Natural killer cell (primary cell): ENCODE measurements around the gene SMARCAL1. TPM values are rescaled to one million over a fixed set of nuclear protein-coding genes. Genes with fewer than 3 reads are reported as not detected.
"Not testable (repeated sequence)": the region's sequence is repeated elsewhere in the genome, so short reads cannot be mapped to it uniquely, and the experiment has no call there.

Source experiments
- ATAC-seq, 3 donors: fragments of 150-1000 bp in 2 of 3; fragments of 200-7000 bp in 1 of 3; cut with Tn5 transposase; 1 replicate in 1 of 3; 2 replicates in 2 of 3; pipeline ENCODE4 v1.10.0; 2021; ENCODE audit warnings: mild to moderate bottlenecking in 2 of 3, moderate library complexity in 2 of 3
- DNase-seq, 2 donors: peaks; one replicate each; pipeline versions ENCODE4 v3.0.0 to v3.0.0-alpha.2; 2013 to 2021; ENCODE audit warnings: mixed read lengths in 1 of 2
- H3K27ac ChIP-seq: one replicate; pipeline ENCODE4 v1.5.1; 2013; ENCODE audit warnings: mild to moderate bottlenecking, low read length
- H3K27me3 ChIP-seq: one replicate; pipeline ENCODE4 v1.6.1; 2013; ENCODE audit warnings: low read length; ENCODE audit not compliant: control insufficient read depth, insufficient read depth
- H3K36me3 ChIP-seq: one replicate; pipeline ENCODE4 v1.6.1; 2013; ENCODE audit warnings: low read length; ENCODE audit not compliant: control insufficient read depth, insufficient read depth
- H3K4me1 ChIP-seq: one replicate; pipeline ENCODE4 v1.6.1; 2013; ENCODE audit warnings: low read length; ENCODE audit not compliant: control insufficient read depth, insufficient read depth
- H3K4me3 ChIP-seq: one replicate; pipeline ENCODE4 v1.5.1; 2013; ENCODE audit warnings: low read length
- H3K9me3 ChIP-seq: one replicate; pipeline ENCODE4 v1.6.1; 2013; ENCODE audit warnings: low read length; ENCODE audit not compliant: control insufficient read depth, insufficient read depth
- H3K27ac Mint-ChIP-seq, 2 donors: one replicate each; pipeline ENCODE4 v1.8.0; 2022; ENCODE audit warnings: mild to moderate bottlenecking in 2 of 2, mixed read lengths in 2 of 2, moderate library complexity in 1 of 2
- H3K27me3 Mint-ChIP-seq, 2 donors: one replicate each; pipeline ENCODE4 v1.8.0; 2022; ENCODE audit warnings: low read depth in 2 of 2, mixed read lengths in 2 of 2
- H3K36me3 Mint-ChIP-seq: one replicate; pipeline ENCODE4 v1.8.0; 2022; ENCODE audit warnings: mixed read lengths
- H3K4me1 Mint-ChIP-seq, 2 donors: one replicate each; pipeline ENCODE4 v1.8.0; 2022; ENCODE audit warnings: mixed read lengths in 2 of 2
- H3K4me3 Mint-ChIP-seq: one replicate; pipeline ENCODE4 v1.8.0; 2022; ENCODE audit warnings: mild to moderate bottlenecking, moderate library complexity, mixed read lengths
- H3K9me3 Mint-ChIP-seq, 2 donors: one replicate each; pipeline ENCODE4 v1.8.0; 2022; ENCODE audit warnings: mixed read lengths in 2 of 2
- WGBS: methylation state at CpG from one replicate; pipeline ENCODE4 v1.1.7; 2013; ENCODE audit warnings: missing lambda C conversion rate; ENCODE audit not compliant: insufficient coverage; 5-methylcytosine and 5-hydroxymethylcytosine counted together
- intact Hi-C: fragments of 100-400 bp; cut with micrococcal nuclease; formaldehyde crosslinking; loops from one replicate; pipeline ENCODE4 v1.14.2; 2022
- total RNA-seq, 4 donors: library from RNA; stranded (reverse); fragments of 120-200 nt in 1 of 4; gene quantifications; one replicate each; pipeline versions ENCODE4 v1.2.3 to v1.2.4, GENCODE V29; 2013 to 2022
- TF ChIP-seq, protein P1 (sequence below): fragments of 200-600 bp; IDR thresholded peaks from one replicate; pipeline ENCODE4 v1.8.0; 2022; ENCODE audit warnings: antibody characterized with exemption

The SMARCAL1 gene
- total RNA-seq, 3 donors from 2014 or later (not counting 1 experiment from before 2014, with no cell fraction given), result 18.7 to 25.6 (median 22.8) TPM

DNA sequence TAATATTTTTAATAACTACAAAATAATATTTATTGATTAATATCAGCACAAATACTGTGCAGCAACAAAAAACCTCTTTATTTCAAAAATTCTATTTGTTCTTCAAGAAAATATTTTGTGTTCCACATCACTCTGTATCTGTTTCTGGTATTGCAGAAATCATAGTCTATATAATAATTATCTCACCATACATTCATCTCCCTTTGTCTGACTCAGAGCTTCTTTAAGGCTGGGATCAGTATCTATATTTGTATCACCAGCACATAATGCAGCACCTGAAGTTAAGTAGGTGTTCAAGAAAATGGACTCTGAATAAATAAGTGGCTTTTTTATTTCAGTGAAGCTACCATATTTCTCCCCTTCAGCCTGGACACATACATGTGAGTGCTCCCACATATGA lies 38.4 kb upstream of the SMARCAL1 start:
- intact Hi-C loops, result no loop called here

DNA sequence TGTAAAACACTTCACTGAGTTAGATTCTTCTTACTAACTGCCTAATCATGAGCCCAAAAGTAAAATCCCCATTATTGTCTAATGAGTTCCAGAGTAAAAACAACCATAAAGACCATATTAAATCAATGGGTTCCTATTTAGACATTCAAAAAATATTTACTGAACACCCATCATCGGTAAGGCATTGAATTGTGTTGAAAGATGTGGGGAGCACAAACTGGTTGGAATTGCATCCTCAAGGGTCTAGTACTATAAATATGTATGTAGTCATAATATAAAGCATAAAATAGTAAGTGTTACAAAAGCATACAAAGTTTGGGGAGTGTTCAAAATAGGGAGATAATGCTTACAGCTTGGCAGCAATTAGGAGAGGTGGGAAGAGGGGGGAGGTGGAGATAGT lies 37.0 kb upstream of the SMARCAL1 start:
- no peak for DNase-seq
- peaks cover 16% of the 10 kb centered on the region for H3K4me1 ChIP-seq
- ATAC-seq, result no peak
- H3K4me1 Mint-ChIP-seq, result peaks cover 8 to 21% of the 10 kb centered on the region in 2 donors
- peaks cover 34 to 44% of the 10 kb centered on the region in 2 donors for H3K27me3 Mint-ChIP-seq
- no peak overlapping the region for H3K4me3 ChIP-seq
- peaks cover 3% of the 10 kb centered on the region for H3K9me3 ChIP-seq
- H3K36me3 ChIP-seq, result no peaks in the 10 kb centered on the region
- intact Hi-C loops, result no loop called here
- H3K36me3 Mint-ChIP-seq, result no peaks in the 10 kb centered on the region
- H3K27me3 ChIP-seq, result peaks cover 19% of the 10 kb centered on the region
- H3K9me3 Mint-ChIP-seq, result no peaks in the 10 kb centered on the region
- TF ChIP-seq, protein P1, sequence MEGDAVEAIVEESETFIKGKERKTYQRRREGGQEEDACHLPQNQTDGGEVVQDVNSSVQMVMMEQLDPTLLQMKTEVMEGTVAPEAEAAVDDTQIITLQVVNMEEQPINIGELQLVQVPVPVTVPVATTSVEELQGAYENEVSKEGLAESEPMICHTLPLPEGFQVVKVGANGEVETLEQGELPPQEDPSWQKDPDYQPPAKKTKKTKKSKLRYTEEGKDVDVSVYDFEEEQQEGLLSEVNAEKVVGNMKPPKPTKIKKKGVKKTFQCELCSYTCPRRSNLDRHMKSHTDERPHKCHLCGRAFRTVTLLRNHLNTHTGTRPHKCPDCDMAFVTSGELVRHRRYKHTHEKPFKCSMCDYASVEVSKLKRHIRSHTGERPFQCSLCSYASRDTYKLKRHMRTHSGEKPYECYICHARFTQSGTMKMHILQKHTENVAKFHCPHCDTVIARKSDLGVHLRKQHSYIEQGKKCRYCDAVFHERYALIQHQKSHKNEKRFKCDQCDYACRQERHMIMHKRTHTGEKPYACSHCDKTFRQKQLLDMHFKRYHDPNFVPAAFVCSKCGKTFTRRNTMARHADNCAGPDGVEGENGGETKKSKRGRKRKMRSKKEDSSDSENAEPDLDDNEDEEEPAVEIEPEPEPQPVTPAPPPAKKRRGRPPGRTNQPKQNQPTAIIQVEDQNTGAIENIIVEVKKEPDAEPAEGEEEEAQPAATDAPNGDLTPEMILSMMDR, result no peak
- no peak overlapping the region for H3K4me3 Mint-ChIP-seq
- no peak overlapping the region for H3K27ac ChIP-seq
- 80% methylated on average over 1 of the region's 1 CpG for WGBS
- H3K27ac Mint-ChIP-seq, result no peak overlapping the region

More for the DNA sequence above, 38.4 kb upstream of the SMARCAL1 start:
- Mint-ChIP-seq H3K36me3 (no peaks in the 10 kb centered on the region), H3K9me3 (no peaks in the 10 kb centered on the region), H3K27ac (no peak overlapping the region), H3K4me1 (peaks cover 8 to 21% of the 10 kb centered on the region in 2 donors), H3K4me3 (no peak overlapping the region), H3K27me3 (peaks cover 42 to 53% of the 10 kb centered on the region in 2 donors)
- Histone ChIP-seq H3K36me3 (no peaks in the 10 kb centered on the region), H3K4me1 (peaks cover 16% of the 10 kb centered on the region), H3K4me3 (no peak overlapping the region), H3K27me3 (peaks cover 30% of the 10 kb centered on the region), H3K9me3 (peaks cover 3% of the 10 kb centered on the region), H3K27ac (no peak overlapping the region)
- TF ChIP-seq, protein P1, result no peak
- DNase-seq, result no peak
- no peak for ATAC-seq

DNA sequence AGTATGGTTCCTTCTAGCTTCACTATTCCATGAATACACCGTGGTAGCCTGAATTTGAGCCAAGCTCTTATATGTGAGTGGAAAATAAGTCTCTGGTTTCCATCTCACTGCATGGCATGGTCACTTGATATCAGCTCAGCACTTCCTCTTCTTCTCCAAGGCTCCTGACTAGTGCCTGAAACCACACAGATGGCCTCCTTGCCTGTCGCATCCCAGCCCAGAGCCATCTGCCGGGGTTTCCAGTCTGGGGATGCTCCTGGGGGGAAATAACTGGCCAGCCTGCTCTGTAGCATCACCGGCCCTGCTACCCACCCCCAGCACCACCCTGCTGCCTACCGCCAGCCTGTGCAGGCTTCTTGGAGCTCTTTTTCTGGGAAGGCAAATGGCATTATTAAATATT lies 32.3 kb upstream of the SMARCAL1 start:
- no peak for ATAC-seq
- no peak overlapping the region for H3K27ac ChIP-seq
- no peaks in the 10 kb centered on the region for H3K36me3 Mint-ChIP-seq
- DNase-seq, result no peak
- H3K9me3 ChIP-seq, result no peaks in the 10 kb centered on the region
- H3K4me1 Mint-ChIP-seq, result no peaks in the 10 kb centered on the region
- TF ChIP-seq, protein P1, result no peak
- H3K4me3 ChIP-seq, result no peak overlapping the region
- no peaks in the 10 kb centered on the region for H3K9me3 Mint-ChIP-seq
- H3K27me3 Mint-ChIP-seq, result peaks cover 5 to 10% of the 10 kb centered on the region in 2 donors
- no peaks in the 10 kb centered on the region for H3K36me3 ChIP-seq
- no peaks in the 10 kb centered on the region for H3K27me3 ChIP-seq
- intact Hi-C loops, result no loop called here
- WGBS, result 79% methylated on average over 2 of the region's 5 CpGs
- H3K27ac Mint-ChIP-seq, result no peak overlapping the region
- no peak overlapping the region for H3K4me3 Mint-ChIP-seq
- no peaks in the 10 kb centered on the region for H3K4me1 ChIP-seq

DNA sequence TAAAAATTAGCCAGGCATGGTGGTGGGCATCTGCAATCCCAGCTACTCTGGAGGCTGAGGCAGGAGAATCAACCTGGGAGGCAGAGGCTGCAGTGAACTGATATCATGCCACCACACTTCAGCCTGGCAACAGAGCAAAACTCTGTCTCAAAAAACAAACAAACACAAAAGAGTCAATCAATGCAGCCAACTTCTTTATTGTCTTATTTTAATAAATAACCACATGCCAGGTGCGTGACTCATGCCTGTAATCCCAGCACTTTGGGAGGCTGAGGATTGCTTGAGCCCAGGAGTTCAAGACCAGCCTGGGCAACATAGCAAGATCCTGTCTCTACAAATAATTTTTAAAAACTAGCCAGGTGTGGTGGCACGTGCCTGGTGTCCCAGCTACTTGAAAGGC lies 27.9 kb upstream of the SMARCAL1 start:
- intact Hi-C loops, H3K27ac Mint-ChIP-seq, H3K27me3 Mint-ChIP-seq, H3K9me3 Mint-ChIP-seq, DNase-seq, H3K27ac ChIP-seq, ATAC-seq, H3K9me3 ChIP-seq, H3K4me3 ChIP-seq, H3K27me3 ChIP-seq, H3K4me1 ChIP-seq, H3K36me3 Mint-ChIP-seq, H3K4me3 Mint-ChIP-seq, H3K36me3 ChIP-seq: not testable (repeated sequence)
- WGBS, result 72% methylated on average over 2 of the region's 2 CpGs
- peaks cover 5 to 13% of the 10 kb centered on the region in 2 donors for H3K4me1 Mint-ChIP-seq
